ENCODE results near the gene DEFB112.

DNA sequence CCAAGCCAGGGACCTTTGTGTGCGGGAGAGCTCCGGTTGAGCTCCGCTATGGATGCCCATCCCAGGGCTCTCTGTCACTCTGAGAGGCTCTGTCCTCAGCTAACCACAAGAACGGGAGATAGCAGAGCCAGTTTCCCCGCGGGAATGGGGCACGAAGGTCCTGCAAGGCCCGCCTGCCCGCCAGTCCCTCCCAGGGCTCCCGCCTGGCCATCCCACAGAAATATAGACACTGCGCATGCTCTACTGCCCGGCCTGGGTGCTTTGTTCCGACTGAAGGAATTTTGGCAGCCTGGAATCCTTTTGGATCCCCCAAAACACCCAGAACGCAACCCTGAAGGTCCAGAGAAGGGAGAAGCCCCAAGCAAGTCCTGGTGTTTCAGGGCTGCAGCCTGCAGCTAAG, 19.4 kb downstream of the DEFB112 start:
- TF ChIP-seq BHLHE40 (IDR thresholded peaks at IDR 0.05; ENCODE audit: borderline replicate concordance) (no peak), HDGF (IDR thresholded peaks at IDR 0.05; ENCODE audit: borderline replicate concordance) (no peak), FOXM1 (IDR thresholded peaks at IDR 0.05; ENCODE audit: borderline replicate concordance) (no peak), LEF1 (IDR thresholded peaks at IDR 0.05; ENCODE audit: borderline replicate concordance) (no peak), FOXK2 (IDR thresholded peaks at IDR 0.05) (no peak)

All from HEK293T (cell line).